NCI-H82 treated with DMSO at 0.1 percent for 48 hours (cell line): Measurements from ENCODE around the gene LRRC8D.

Experiments used
- DNase-seq: peaks from one replicate; lab custom pipeline; 2025; ENCODE audit not compliant: unreplicated experiment; lab: John Stamatoyannopoulos, UW

Gene LRRC8D

GRCh38 chr1:89934461-89934860, 113.6 kb downstream of the LRRC8D start:
- DNase-seq, result no peak

DNA sequence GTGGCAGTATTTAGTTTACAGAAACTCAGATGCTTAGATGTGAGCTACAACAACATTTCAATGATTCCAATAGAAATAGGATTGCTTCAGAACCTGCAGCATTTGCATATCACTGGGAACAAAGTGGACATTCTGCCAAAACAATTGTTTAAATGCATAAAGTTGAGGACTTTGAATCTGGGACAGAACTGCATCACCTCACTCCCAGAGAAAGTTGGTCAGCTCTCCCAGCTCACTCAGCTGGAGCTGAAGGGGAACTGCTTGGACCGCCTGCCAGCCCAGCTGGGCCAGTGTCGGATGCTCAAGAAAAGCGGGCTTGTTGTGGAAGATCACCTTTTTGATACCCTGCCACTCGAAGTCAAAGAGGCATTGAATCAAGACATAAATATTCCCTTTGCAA, 114.4 kb downstream of the LRRC8D start:
- DNase-seq, result no peak

DNA sequence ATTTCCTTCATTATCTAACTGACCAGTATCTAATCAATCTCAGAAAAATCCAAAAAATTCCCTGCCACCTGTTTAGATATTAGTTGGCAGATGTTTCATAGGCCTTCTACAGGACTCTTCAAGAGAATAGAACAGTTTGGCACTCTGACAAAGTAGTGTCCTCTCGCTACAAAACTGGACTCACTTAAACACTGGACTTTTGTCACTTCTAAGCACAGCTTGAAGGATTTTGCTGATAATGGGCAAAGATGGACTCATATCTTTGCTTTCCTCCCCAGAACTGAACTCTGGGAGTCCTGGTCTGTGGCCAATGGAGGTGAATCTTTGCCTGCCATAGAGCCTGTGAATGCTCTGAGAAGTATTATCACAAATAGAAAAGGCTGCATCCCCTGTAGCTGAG, 115.9 kb downstream of the LRRC8D start:
- no peak for DNase-seq

DNA sequence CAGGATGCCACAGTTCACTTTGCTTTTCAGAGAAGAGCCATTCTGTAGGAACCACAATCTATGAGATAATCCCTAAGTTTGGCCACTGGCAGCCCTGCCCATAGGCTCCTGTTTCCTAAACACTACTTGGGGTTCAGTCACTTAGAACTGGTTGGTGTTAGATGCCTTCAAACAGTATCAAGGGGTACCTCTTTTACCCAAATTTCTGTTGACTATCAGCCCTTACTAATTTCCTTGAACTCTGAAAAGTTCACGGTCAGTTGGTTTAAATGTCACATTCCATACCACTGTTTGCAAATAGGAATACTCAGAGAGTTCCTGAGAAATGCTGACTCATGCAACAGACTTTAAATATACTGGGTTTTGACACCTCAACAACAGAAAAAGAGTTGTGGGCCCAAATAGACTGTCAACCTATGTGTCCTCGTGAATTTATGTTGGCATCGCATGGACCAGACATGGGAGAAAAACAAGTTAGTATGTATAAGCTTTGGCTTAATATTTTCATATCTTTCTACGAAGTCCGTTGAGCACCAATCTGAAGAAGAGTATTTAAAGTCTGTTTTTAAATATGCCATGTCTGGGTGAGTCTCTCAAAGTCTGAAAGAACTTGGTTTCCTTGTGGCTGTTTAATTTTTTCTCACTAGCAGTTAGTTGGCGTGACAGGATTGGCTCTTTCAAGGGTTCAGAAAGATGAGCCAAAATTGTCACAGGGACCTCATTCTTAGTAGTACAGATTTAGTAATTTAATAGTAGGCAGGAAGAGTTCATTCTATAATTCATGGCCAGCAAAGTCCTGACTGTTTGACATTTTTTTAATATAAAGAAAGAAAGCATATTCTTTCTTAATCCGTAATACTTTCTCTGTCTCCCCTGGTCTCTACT, 117.6 kb downstream of the LRRC8D start:
- no peak for DNase-seq

- DNase-seq, result no peak
Observed at GRCh38 chr1:89939059-89939570, 118.3 kb downstream of the LRRC8D start.

DNA sequence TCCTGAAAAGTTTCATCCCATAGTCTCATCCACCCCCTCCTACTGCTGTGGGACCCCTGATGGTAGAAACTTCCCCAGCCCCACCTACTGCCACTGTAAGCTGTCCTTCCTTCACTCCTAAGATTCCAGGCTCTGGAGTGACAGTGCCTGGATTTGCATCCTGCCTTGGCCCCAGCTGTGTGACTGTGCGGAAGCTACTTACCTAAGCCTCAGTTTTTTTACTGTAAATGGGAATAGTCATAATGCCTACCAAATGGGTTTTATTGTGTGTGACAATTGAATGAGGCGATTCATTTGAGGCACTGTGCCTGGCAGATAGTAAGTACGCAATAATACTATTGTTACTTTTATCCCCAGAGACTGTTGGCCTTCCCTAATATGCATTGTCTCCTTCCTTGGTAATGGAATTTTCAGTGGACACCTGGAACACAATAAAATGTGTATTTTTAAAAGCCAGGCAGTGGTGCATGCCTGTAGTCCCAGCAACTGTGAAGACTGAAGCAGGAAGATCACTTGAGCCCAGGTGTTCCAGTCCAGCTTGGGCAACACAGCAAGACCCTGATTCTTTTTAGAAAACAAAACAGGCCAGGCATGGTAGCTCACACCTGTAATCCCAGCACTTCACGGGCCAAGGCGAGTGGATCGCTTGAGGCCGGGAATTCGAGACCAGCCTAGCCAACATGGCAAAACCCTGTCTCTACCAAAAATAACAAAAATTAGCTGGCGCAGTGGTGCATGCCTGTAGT, 119.0 kb downstream of the LRRC8D start:
- no peak for DNase-seq

- no peak for DNase-seq
Observed at GRCh38 chr1:89941110-89941766, 120.4 kb downstream of the LRRC8D start.

DNA sequence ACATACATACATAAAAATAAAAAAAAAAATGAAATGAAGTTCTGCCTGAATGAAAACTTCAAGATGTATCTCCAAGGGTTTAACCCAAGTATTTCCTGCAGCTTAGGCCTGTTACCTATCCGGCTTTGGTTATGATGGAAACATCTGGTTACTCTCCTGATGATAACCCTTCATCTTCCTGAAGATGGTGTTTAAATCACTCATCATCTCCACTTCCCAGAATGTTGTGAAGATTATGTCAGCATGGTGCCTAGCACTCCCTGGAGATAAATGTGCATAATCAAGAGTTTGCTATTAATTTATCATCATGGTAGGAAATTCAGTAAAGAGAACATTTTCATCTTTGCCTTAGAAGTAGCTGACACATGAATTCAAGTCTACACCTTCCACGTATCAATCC, 121.2 kb downstream of the LRRC8D start:
- DNase-seq, result no peak

DNA sequence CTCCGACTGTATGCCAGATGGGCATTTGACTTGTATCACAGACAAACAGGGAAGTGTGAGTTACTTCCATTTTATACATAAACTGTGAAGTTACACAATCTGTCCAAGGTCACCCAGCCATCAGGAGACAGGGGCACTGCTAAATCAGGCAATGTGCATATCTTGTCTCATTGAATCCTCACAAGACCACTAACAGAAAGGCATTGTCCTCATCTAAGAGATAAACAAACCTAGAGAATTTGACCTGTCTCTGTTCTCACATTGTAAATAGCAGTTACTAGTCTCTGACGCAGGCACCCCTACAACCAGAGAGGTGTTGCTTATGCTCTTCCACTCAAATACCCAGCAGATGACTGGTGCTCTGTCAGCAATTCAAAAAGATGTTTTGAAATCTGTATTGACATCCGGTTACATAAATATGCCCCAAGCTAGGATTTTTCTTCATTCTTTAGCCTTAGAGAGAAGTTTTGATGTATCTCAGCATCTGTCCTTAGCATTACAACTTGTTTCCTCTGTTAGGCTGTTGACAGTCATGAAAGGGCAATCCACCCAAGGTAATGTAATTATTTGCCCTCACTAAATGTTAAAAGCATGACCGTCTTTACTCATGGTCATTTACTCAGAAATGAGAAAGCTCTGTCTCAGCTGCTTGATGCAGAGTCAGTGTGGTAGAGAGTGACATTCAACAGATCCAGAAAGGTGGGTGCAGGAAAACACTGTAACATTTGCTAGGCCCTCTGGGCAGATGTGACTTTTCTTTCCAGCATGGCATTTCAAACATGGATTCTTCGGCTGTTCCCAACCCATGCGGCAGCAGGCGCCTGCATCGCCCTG, 122.2 kb downstream of the LRRC8D start:
- no peak for DNase-seq

DNA sequence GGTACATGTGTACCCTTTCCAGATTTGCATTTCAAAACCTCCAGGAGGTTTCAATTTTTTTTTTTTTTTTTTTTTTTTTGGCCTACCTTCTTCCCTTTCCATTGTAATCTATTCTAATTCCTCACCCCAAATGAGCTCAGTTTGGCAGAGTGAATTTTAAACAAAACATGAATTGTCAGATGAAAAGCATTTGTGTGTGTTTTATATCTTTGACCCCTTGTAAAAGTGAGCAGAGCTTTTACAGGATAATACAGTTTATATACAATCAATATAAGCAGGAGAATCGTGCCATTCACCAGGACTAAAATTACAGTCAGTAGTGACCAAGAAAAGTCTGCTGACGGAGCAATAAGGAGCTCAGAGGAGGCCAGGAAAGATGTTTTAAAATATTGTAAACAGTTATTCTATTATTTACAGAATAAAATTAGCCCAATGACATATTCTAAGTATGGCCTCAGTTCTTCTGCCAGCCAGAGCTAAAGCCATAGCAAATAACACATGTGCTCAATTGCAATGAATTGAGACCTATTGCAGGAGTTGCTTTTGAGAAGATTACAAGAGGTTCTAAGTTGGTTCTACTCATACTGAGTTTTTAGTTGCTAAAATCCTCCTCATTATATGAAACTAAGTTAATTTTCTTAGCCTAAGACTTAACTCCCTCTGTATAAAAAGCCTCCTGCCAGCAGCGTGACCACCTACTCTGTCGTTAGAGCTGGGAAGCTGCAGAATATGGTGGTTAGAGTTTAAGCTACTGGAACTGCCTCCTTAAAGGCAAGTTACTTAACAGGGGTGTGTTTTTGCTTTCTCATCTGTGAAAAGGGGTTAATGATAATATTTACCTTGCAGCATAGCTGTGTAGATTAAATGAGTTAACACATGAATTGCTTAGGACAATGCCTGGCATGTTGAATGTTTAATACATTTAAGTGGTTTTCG, 123.3 kb downstream of the LRRC8D start:
- DNase-seq, result no peak

- DNase-seq, result no peak
Observed at GRCh38 chr1:89945852-89946476, 125.1 kb downstream of the LRRC8D start.

DNA sequence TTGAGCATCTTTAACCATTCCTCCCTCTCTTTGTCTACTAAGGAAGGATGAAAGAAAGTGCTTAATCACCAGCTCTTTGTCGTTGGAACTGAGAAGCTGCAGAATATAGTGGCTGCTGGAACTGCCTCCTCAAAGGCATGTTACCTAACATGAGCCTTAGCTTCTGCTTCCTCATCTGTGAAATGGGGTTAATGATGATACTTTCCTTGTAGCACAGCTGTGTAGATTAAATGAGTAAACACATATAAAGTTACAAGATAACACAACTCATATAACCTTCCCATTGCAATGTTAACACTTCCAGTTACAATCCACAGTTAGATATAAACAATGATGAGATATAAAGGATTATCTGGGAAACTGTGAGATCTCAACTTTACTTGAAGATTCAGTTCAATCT, 125.7 kb downstream of the LRRC8D start:
- no peak for DNase-seq

GRCh38 chr1:89948722-89949345, 128.0 kb downstream of the LRRC8D start:
- DNase-seq, result no peak

- DNase-seq, result no peak
Observed at GRCh38 chr1:89949991-89950624, 129.3 kb downstream of the LRRC8D start.

DNA sequence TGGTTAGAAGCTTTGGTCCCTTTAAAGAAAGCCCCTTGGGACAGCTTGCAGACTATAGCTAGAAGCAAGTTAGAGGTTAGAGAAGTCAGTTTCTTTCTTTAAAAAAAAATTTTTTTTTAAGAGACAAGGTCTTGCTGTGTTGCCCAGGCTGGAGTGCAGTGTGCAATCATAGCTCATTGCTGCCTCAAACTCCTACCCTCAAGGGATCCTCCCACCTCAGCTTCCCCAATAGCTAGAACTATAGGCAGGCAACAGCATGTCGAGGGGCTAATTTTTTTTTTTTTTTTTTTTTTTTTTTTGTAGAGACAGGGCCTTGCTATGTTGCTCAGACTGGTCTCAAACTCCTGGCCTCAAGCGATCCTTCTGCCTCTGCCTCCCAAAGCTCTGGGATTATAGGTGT, 129.9 kb downstream of the LRRC8D start:
- DNase-seq, result no peak

DNA sequence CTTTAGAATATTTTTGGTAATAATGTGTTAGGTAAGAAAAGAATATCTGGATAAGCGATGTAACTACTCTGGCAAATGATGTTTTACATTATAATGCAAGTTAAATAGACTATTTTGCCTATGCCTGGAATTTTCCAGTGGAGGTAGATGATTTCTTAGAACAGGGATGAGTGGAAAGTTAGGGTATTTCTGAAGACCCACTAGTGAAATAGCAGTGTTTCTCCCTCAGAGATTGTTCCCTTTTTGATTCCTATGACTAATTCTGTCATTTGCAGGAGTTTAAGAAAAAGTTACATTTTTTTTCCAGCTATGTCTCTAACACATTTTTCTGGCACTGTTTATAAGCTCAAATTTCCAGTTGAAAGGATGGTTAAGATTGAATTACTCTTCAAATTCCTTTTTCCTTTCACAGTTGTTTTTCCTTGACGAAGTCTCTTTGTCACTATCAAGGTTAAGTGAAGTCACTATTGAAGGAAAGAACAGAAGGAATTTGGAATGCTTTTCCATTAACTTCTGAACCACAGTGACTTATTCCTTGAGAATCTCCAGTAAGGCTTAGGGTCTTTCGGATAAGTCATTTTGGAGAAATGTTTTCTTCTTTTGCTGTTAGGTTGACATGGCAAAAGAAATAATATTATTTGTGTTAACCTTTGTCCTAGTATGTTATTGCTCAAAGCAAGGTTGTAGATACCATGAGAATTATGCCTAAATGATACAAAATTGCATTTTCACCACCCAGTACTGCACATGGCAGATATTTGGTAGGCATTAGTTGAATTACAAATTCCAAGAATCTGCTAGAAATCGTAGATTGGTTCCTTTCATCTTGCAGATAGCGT, 131.2 kb downstream of the LRRC8D start:
- DNase-seq, result no peak

GRCh38 chr1:89952605-89953130, 131.8 kb downstream of the LRRC8D start:
- DNase-seq, result no peak
